OCI-LY1 (cell line): ENCODE data around the gene SLC7A4.

Experiments
- CTCF ChIP-seq: fragments of 200-600 bp; sonication (generic), shearing (Covaris generic); IDR thresholded peaks from 2 replicates; pipeline ENCODE4 v1.5.1; 2017; ENCODE audit warnings: mild to moderate bottlenecking, antibody characterized with exemption, low read length, moderate library complexity, mixed read lengths
- EZH2 ChIP-seq: fragments of 200-600 bp; sonication (generic), shearing (Covaris generic); IDR thresholded peaks from 2 replicates; pipeline ENCODE4 v1.8.0; 2017; ENCODE audit warnings: borderline replicate concordance, mixed run types, mild to moderate bottlenecking, antibody characterized with exemption, low read length, moderate library complexity, mixed read lengths

GRCh38 chr22:20985720-20986119 lies 46.6 kb downstream of the SLC7A4 start:
- TF ChIP-seq CTCF (no peak), EZH2 (no peak)
